GM12875 (cell line): ENCODE data around the gene GOLGA6A.
"Not testable (repeated sequence)": the region's sequence is repeated elsewhere in the genome, so short reads cannot be mapped to it uniquely, and the experiment has no call there.

Source experiments
- H3K4me3 ChIP-seq: one replicate; pipeline ENCODE4 v1.5.1; 2011; ENCODE audit warnings: low read depth, low read length, control low read depth
- CTCF ChIP-seq: IDR thresholded peaks from 2 replicates; pipeline ENCODE4 v1.5.1; 2011; ENCODE audit warnings: low read depth, mild to moderate bottlenecking, control low read depth, inconsistent platforms, low read length, moderate library complexity, borderline replicate concordance; ENCODE audit not compliant: insufficient read depth

Gene GOLGA6A

GRCh38 chr15:74082450-74082849 is at the start of gene GOLGA6A:
GOLGA6A (minus strand) TSS chr15:74082550; CDS start chr15:74082509, 41 bp downstream.
- not testable (repeated sequence) for H3K4me3 ChIP-seq

GRCh38 chr15:74131628-74132413 is 49.5 kb upstream of the GOLGA6A start:
- TF ChIP-seq CTCF = no peak
- H3K4me3 ChIP-seq = no peak overlapping the region

- H3K4me3 ChIP-seq = no peak overlapping the region
- no peak for TF ChIP-seq CTCF
Measured at GRCh38 chr15:74130849-74131627, 48.7 kb upstream of the GOLGA6A start.

GRCh38 chr15:74130155-74130848 is 48.0 kb upstream of the GOLGA6A start, which contains the start of gene ISLR2:
ISLR2 (plus strand) TSS chr15:74130586; CDS start chr15:74132755, 2,169 bp downstream.
- TF ChIP-seq CTCF = no peak
- no peak within 1 kb of the TSS for H3K4me3 ChIP-seq

- no peak for TF ChIP-seq CTCF
- no peak overlapping the region for H3K4me3 ChIP-seq
Measured at GRCh38 chr15:74129586-74130154, 47.3 kb upstream of the GOLGA6A start.

GRCh38 chr15:74128785-74129585 is 46.6 kb upstream of the GOLGA6A start:
- H3K4me3 ChIP-seq = no peak overlapping the region
- TF ChIP-seq CTCF = no peak
